HepG2 (cell line): ENCODE measurements around the gene PLA1A. TPM values are rescaled to one million over a fixed set of nuclear protein-coding genes. Genes with fewer than 3 reads are reported as not detected.

Source experiments
- ATAC-seq: fragments of 200-7000 bp; cut with Tn5 transposase; 3 replicates; pipeline ENCODE4 v1.9.1; 2020; ENCODE audit warnings: mild to moderate bottlenecking, moderate library complexity
- BruUV-seq: library from RNA; stranded (reverse); fragments of 400-500 nt; replicated peaks from 2 replicates; lab custom pipeline; 2021; lab: Mats Ljungman, UMichigan
- CTCF ChIA-PET: fragments of 300-600 bp; formaldehyde crosslinking; extraction: SDS; loops from one replicate; lab custom pipeline; 2021; ENCODE audit warnings: low total read pairs, inconsistent platforms, low intra/inter-chr PET ratio; lab: Yijun Ruan, JAX
- POLR2A ChIA-PET: fragments of 350-600 bp; sonication (Branson Sonifier 250); formaldehyde crosslinking; loops from one replicate; lab custom pipeline; 2020; ENCODE audit warnings: antibody characterized with exemption, inconsistent platforms; lab: Yijun Ruan, JAX
- DNase-seq: peaks from one replicate; pipeline ENCODE4 v3.0.0-alpha.2; 2015; ENCODE audit warnings: low spot score
- FAIRE-seq: peaks from 3 replicates; lab custom pipeline; 2011; peaks lifted over from hg19 to GRCh38; lab: Jason Lieb, UNC
- H2AFZ ChIP-seq: one replicate; pipeline ENCODE4 v1.6.1; 2011; ENCODE audit warnings: low read length, inconsistent platforms
- H3K27ac ChIP-seq: fragments of 300-600 bp; 3 replicates; pipeline ENCODE4 v1.8.0; 2011; ENCODE audit warnings: mixed run types, mild to moderate bottlenecking, mixed read lengths, low read length, inconsistent platforms; ENCODE audit not compliant: insufficient read depth; ENCODE audit errors: extremely low read length
- H3K27me3 ChIP-seq, 2 experiments: fragments of 200-600 bp in 1 of 2; 2 replicates in 1 of 2; 3 replicates in 1 of 2; pipeline versions ENCODE4 v1.6.0 to v1.8.0; 2011; ENCODE audit warnings: low read length in 2 of 2, mild to moderate bottlenecking in 2 of 2, moderate library complexity in 2 of 2, inconsistent platforms in 1 of 2; ENCODE audit not compliant: insufficient read depth in 2 of 2, control insufficient read depth in 1 of 2
- H3K36me3 ChIP-seq, 2 experiments: fragments of 200-600 bp in 1 of 2; replicated peaks in 1 of 2; 2 replicates in 1 of 2; 3 replicates in 1 of 2; pipeline versions ENCODE4 v1.5.1 to v1.8.0; 2011; ENCODE audit warnings: low read length in 2 of 2, inconsistent platforms in 1 of 2; ENCODE audit not compliant: insufficient read depth in 2 of 2, control insufficient read depth in 1 of 2
- H3K4me1 ChIP-seq: 2 replicates; pipeline ENCODE4 v1.5.1; 2012; ENCODE audit warnings: low read length, inconsistent platforms; ENCODE audit not compliant: insufficient read depth
- H3K4me2 ChIP-seq: 2 replicates; pipeline ENCODE4 v1.6.0; 2011; ENCODE audit warnings: low read depth, low read length, inconsistent platforms
- H3K4me3 ChIP-seq, 3 experiments: fragments of 200-600 bp in 1 of 3; sonication (generic), shearing (Covaris generic) in 1 of 3; replicated peaks in 1 of 3; 2 replicates each; pipeline ENCODE4 v1.5.1; 2011 to 2016; ENCODE audit warnings: low read length in 3 of 3, inconsistent platforms in 2 of 3, low read depth in 2 of 3, mild to moderate bottlenecking in 2 of 3, control low read depth in 1 of 3, mixed read lengths in 1 of 3; ENCODE audit not compliant: insufficient read depth in 1 of 3
- H3K79me2 ChIP-seq: one replicate; pipeline ENCODE4 v1.6.1; 2011; ENCODE audit warnings: low read length, inconsistent platforms; ENCODE audit not compliant: insufficient read depth
- H3K9ac ChIP-seq: 2 replicates; pipeline ENCODE4 v1.6.0; 2011; ENCODE audit warnings: mild to moderate bottlenecking, low read depth, low read length, inconsistent platforms; ENCODE audit not compliant: insufficient read depth
- H3K9me3 ChIP-seq: 2 replicates; pipeline ENCODE4 v1.5.1; 2012; ENCODE audit warnings: mild to moderate bottlenecking, low read length
- H4K20me1 ChIP-seq: 2 replicates; pipeline ENCODE4 v1.6.0; 2011; ENCODE audit warnings: inconsistent platforms, mild to moderate bottlenecking, low read length, moderate library complexity; ENCODE audit not compliant: insufficient read depth
- BORCS8-MEF2B ChIP-seq: sonication (generic); formaldehyde crosslinking; IDR thresholded peaks from 2 replicates; pipeline ENCODE4 v1.8.0; 2022; ENCODE audit warnings: mild to moderate bottlenecking, missing genetic modification reagents
- TEAD3 ChIP-seq: optimal IDR thresholded peaks from 2 replicates; pipeline ENCODE3; 2016; ENCODE audit warnings: borderline replicate concordance
- ZNF20 ChIP-seq: sonication (generic); formaldehyde crosslinking; IDR thresholded peaks from 2 replicates; pipeline ENCODE4 v1.4.0; 2020; ENCODE audit warnings: mild to moderate bottlenecking, moderate library complexity, missing genetic modification reagents
- ZNF512 ChIP-seq: sonication (generic); formaldehyde crosslinking; IDR thresholded peaks from 2 replicates; pipeline ENCODE4 v1.4.0; 2020; ENCODE audit warnings: mild to moderate bottlenecking, missing genetic modification reagents
- WGBS: methylation state at CpG from one replicate; pipeline ENCODE4 v1.1.6; 2017; ENCODE audit warnings: low lambda C conversion rate; 5-methylcytosine and 5-hydroxymethylcytosine counted together
- in situ Hi-C: cut with HindIII; loops from 2 replicates; pipeline ENCODE4 v1.10.0; 2017; ENCODE audit warnings: low pct_unique_long_range_greater_than_20kb; ENCODE audit not compliant: extremely low pct_ligation_motif_present
- intact Hi-C: fragments of 100-400 bp; cut with micrococcal nuclease; formaldehyde crosslinking; loops from one replicate; pipeline ENCODE4 v1.10.0; 2022; ENCODE audit not compliant: unreplicated experiment
- polyA plus RNA-seq, 8 experiments: library from polyadenylated mRNA; depleted of rRNA in 3 of 8; stranded (reverse) in 7 of 8; unstranded in 1 of 8; fragments of >200 nt; fragmentation: Illumina TruSeq in 4 of 8; extraction: Trizol in 4 of 8; gene quantifications; 2 replicates each; pipeline versions ENCODE4 v1.2.1 to v1.2.3, GENCODE V29; 2011 to 2016; ENCODE audit warnings: low read depth in 4 of 8, missing spikeins in 1 of 8, mixed read lengths in 1 of 8; ENCODE audit not compliant: insufficient read depth in 1 of 8
- total RNA-seq, 5 experiments: library from RNA; depleted of rRNA; stranded (reverse); fragments of >200 nt; fragmentation: Illumina TruSeq; extraction: Trizol; gene quantifications; 2 replicates each; pipeline ENCODE4 v1.2.3, GENCODE V29; 2016; ENCODE audit warnings: low read depth in 1 of 5
- TF ChIP-seq, protein P1 (sequence below): sonication (generic); formaldehyde crosslinking; IDR thresholded peaks from 2 replicates; pipeline ENCODE4 v1.4.0; 2020; ENCODE audit warnings: missing genetic modification reagents

PLA1A gene
- total and polyA plus RNA-seq, 2 of the 13 experiments (the other 11 are each of a cell fraction or from before 2014, with no cell fraction given), result 0.11 to 0.18 TPM

- no peak for ATAC-seq
- no TSS peak for BruUV-seq
- Histone ChIP-seq H3K4me3 (no peak overlapping the region), H3K27ac (no peak overlapping the region), H3K36me3 (no peaks in the 10 kb centered on the region), H2AFZ (no peak overlapping the region), H3K9ac (no peak overlapping the region), H3K9me3 (no peaks in the 10 kb centered on the region), H4K20me1 (no peaks in the 10 kb centered on the region), H3K27me3 (no peaks in the 10 kb centered on the region), H3K79me2 (no peaks in the 10 kb centered on the region), H3K4me1 (peaks cover 19% of the 10 kb centered on the region), H3K4me2 (no peak overlapping the region)
- intact Hi-C loops, result no loop called here
- POLR2A ChIA-PET, result no interaction called here
- WGBS, result 72% methylated on average over 12 of the region's 12 CpGs
- TF ChIP-seq BORCS8-MEF2B (no peak), TEAD3 (CRISPR knock-in tag) (no peak), ZNF512 (CRISPR knock-in tag) (no peak), ZNF20 (CRISPR knock-in tag) (no peak)
- TF ChIP-seq, protein P1, sequence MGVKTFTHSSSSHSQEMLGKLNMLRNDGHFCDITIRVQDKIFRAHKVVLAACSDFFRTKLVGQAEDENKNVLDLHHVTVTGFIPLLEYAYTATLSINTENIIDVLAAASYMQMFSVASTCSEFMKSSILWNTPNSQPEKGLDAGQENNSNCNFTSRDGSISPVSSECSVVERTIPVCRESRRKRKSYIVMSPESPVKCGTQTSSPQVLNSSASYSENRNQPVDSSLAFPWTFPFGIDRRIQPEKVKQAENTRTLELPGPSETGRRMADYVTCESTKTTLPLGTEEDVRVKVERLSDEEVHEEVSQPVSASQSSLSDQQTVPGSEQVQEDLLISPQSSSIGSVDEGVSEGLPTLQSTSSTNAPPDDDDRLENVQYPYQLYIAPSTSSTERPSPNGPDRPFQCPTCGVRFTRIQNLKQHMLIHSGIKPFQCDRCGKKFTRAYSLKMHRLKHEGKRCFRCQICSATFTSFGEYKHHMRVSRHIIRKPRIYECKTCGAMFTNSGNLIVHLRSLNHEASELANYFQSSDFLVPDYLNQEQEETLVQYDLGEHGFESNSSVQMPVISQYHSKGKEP (CRISPR knock-in tag), result no peak
- no peak for DNase-seq
- in situ Hi-C loops, result no loop called here
- CTCF ChIA-PET, result no interaction called here
- no peak for FAIRE-seq
Measured at GRCh38 chr3:119647843-119648575, 50.3 kb downstream of the PLA1A start.
